ENCODE results near the gene MRFAP1. TPM values are rescaled to one million over a fixed set of nuclear protein-coding genes. Genes with fewer than 3 reads are reported as not detected.

The MRFAP1 gene
- polyA plus RNA-seq, 1 donor from 2014 or later, result 322 TPM

- Histone ChIP-seq H4K20me1 (ENCODE audit: insufficient read depth) (no peaks in the 10 kb centered on the region), H3K27me3 (ENCODE audit: insufficient read depth, low read depth, low read length) (no peaks in the 10 kb centered on the region), H3K4me3 (ENCODE audit: low read length) (peak overlapping the region; percentile 96), H3K27ac (ENCODE audit: low read length) (peak overlapping the region; percentile 94), H3K36me3 (ENCODE audit: insufficient read depth, low read length) (peaks cover 15% of the 10 kb centered on the region), H3K4me2 (ENCODE audit: low read length) (peak overlapping the region; percentile 96), H3K9me2 (ENCODE audit: insufficient read depth, low read length) (no peaks in the 10 kb centered on the region), H3K79me2 (replicated peaks; ENCODE audit: insufficient read depth, low read length) (peaks cover 33% of the 10 kb centered on the region), H3K9me3 (ENCODE audit: low read length) (no peaks in the 10 kb centered on the region), H2AFZ (ENCODE audit: low read depth, low read length) (no peak overlapping the region), H3K9ac (ENCODE audit: low read length) (peak overlapping the region; percentile 96), H3F3A (ENCODE audit: insufficient read depth, low read length, poor library complexity, severe bottlenecking) (no peaks in the 10 kb centered on the region)
- TF ChIP-seq RAD21 (conservative IDR thresholded peaks at IDR 0.05), result no peak
- TF ChIP-seq POLR2AphosphoS5 (IDR thresholded peaks at IDR 0.05), result no peak
- TF ChIP-seq SMC3 (conservative IDR thresholded peaks at IDR 0.05; ENCODE audit: poor library complexity), result no peak
- no peak for TF ChIP-seq EZH2 (IDR thresholded peaks at IDR 0.05; ENCODE audit: borderline replicate concordance, insufficient read depth, low read length, poor library complexity, severe bottlenecking)
These were observed 1.5 kb downstream of the MRFAP1 start for GRCh38 chr4:6641971-6642320.

GRCh38 chr4:6643141-6643847, 2.8 kb downstream of the MRFAP1 start:
- TF ChIP-seq EP300 (conservative IDR thresholded peaks at IDR 0.05; ENCODE audit: poor library complexity, severe bottlenecking) (no peak), RAD21 (conservative IDR thresholded peaks at IDR 0.05) (no peak), REST (IDR thresholded peaks at IDR 0.05; ENCODE audit: borderline replicate concordance) (no peak), EZH2 (IDR thresholded peaks at IDR 0.05; ENCODE audit: borderline replicate concordance, insufficient read depth, low read length, poor library complexity, severe bottlenecking) (no peak)
- H3K9me2 ChIP-seq (ENCODE audit: insufficient read depth, low read length), result no peaks in the 10 kb centered on the region
- no peaks in the 10 kb centered on the region for H3K27me3 ChIP-seq (ENCODE audit: insufficient read depth, low read depth, low read length)
- H2AFZ ChIP-seq (ENCODE audit: low read depth, low read length), result no peak overlapping the region
- H3F3A ChIP-seq (ENCODE audit: insufficient read depth, low read length, poor library complexity, severe bottlenecking), result no peaks in the 10 kb centered on the region
- no peaks in the 10 kb centered on the region for H3K9me3 ChIP-seq (ENCODE audit: low read length)
- H3K36me3 ChIP-seq (ENCODE audit: insufficient read depth, low read length), result peaks cover 15% of the 10 kb centered on the region
- peak overlapping the region; percentile 96 for H3K4me3 ChIP-seq (ENCODE audit: low read length)
- peaks cover 33% of the 10 kb centered on the region for H3K79me2 ChIP-seq (replicated peaks; ENCODE audit: insufficient read depth, low read length)
- H4K20me1 ChIP-seq (ENCODE audit: insufficient read depth), result no peaks in the 10 kb centered on the region
- H3K27ac ChIP-seq (ENCODE audit: low read length), result peak overlapping the region; percentile 94
- peak overlapping the region; percentile 96 for H3K4me2 ChIP-seq (ENCODE audit: low read length)
- peak overlapping the region; percentile 96 for H3K9ac ChIP-seq (ENCODE audit: low read length)

GRCh38 chr4:6644792-6645530, 4.5 kb downstream of the MRFAP1 start:
- TF ChIP-seq REST (IDR thresholded peaks at IDR 0.05; ENCODE audit: borderline replicate concordance) (no peak), SMC3 (conservative IDR thresholded peaks at IDR 0.05; ENCODE audit: poor library complexity) (no peak), POLR2AphosphoS5 (IDR thresholded peaks at IDR 0.05) (no peak), EZH2 (IDR thresholded peaks at IDR 0.05; ENCODE audit: borderline replicate concordance, insufficient read depth, low read length, poor library complexity, severe bottlenecking) (no peak), MXI1 (conservative IDR thresholded peaks at IDR 0.05; ENCODE audit: poor library complexity, severe bottlenecking) (no peak), CTCF (IDR thresholded peaks at IDR 0.05; ENCODE audit: poor library complexity, severe bottlenecking) (no peak), EP300 (conservative IDR thresholded peaks at IDR 0.05; ENCODE audit: poor library complexity, severe bottlenecking) (no peak), TAF1 (IDR thresholded peaks at IDR 0.05; ENCODE audit: low read depth) (no peak), RAD21 (conservative IDR thresholded peaks at IDR 0.05) (no peak)
- Histone ChIP-seq H3K27ac (ENCODE audit: low read length) (no peak overlapping the region), H4K20me1 (ENCODE audit: insufficient read depth) (no peaks in the 10 kb centered on the region)

More at GRCh38 chr4:6644792-6645530, 4.5 kb downstream of the MRFAP1 start:
- Histone ChIP-seq H3K4me3 (ENCODE audit: low read length) (no peak overlapping the region), H3K79me2 (replicated peaks; ENCODE audit: insufficient read depth, low read length) (peaks cover 33% of the 10 kb centered on the region), H3K9me2 (ENCODE audit: insufficient read depth, low read length) (no peaks in the 10 kb centered on the region), H2AFZ (ENCODE audit: low read depth, low read length) (no peak overlapping the region), H3K9ac (ENCODE audit: low read length) (no peak overlapping the region), H3K4me2 (ENCODE audit: low read length) (no peak overlapping the region), H3K36me3 (ENCODE audit: insufficient read depth, low read length) (peaks cover 15% of the 10 kb centered on the region), H3K27me3 (ENCODE audit: insufficient read depth, low read depth, low read length) (no peaks in the 10 kb centered on the region), H3K9me3 (ENCODE audit: low read length) (no peaks in the 10 kb centered on the region), H3F3A (ENCODE audit: insufficient read depth, low read length, poor library complexity, severe bottlenecking) (no peaks in the 10 kb centered on the region)

Measured in neural cell (in vitro differentiated cells).